Psoas muscle (tissue), 8 donors: ENCODE results near the gene C1orf167. TPM values are rescaled to one million over a fixed set of nuclear protein-coding genes. Genes with fewer than 3 reads are reported as not detected.

Experiments
- ATAC-seq, 4 donors: fragments of 200-7000 bp; cut with Tn5 transposase; one replicate each; pipeline ENCODE4 v1.9.1; 2020; ENCODE audit warnings: moderate library complexity in 3 of 4, mild to moderate bottlenecking in 2 of 4
- DNase-seq, 2 donors: peaks; one replicate each; pipeline ENCODE4 v3.0.0-alpha.2; 2020
- H3K27ac ChIP-seq: fragments of 200-600 bp; one replicate; pipeline ENCODE4 v1.8.0; 2022
- H3K27me3 ChIP-seq, 3 donors: fragments of 200-600 bp in 1 of 3; one replicate each; pipeline versions ENCODE4 v1.6.1 to v1.8.0; 2013 to 2022; ENCODE audit warnings: low read length in 2 of 3, mild to moderate bottlenecking in 2 of 3, moderate library complexity in 1 of 3; ENCODE audit not compliant: insufficient read depth in 3 of 3
- H3K36me3 ChIP-seq, 2 donors: fragments of 200-600 bp in 1 of 2; one replicate each; pipeline versions ENCODE4 v1.6.1 to v1.8.0; 2013 to 2022; ENCODE audit warnings: low read depth in 1 of 2, mild to moderate bottlenecking in 1 of 2, moderate library complexity in 1 of 2; ENCODE audit not compliant: insufficient read depth in 1 of 2
- H3K4me1 ChIP-seq: fragments of 200-600 bp; one replicate; pipeline ENCODE4 v1.8.0; 2022
- H3K4me3 ChIP-seq: fragments of 200-600 bp; one replicate; pipeline ENCODE4 v1.8.0; 2022; ENCODE audit warnings: mild to moderate bottlenecking
- H3K9me3 ChIP-seq: fragments of 200-600 bp; one replicate; pipeline ENCODE4 v1.8.0; 2022
- CTCF ChIP-seq: fragments of 200-600 bp; IDR thresholded peaks from one replicate; pipeline ENCODE4 v1.8.0; 2022; ENCODE audit warnings: antibody characterized with exemption
- WGBS, 3 donors: extraction: QIAGEN DNeasy Blood & Tissue Kit; methylation state at CpG; one replicate each; pipeline versions ENCODE4 v1.1.6 to v1.1.7; 2013; 5-methylcytosine and 5-hydroxymethylcytosine counted together
- intact Hi-C, 2 donors: fragments of 100-400 bp; cut with DNase I; formaldehyde crosslinking; loops; one replicate each; pipeline versions ENCODE4 v1.11.0 to v1.14.2; 2022
- polyA plus RNA-seq, 3 donors: library from polyadenylated mRNA; stranded (reverse); fragments of 200-250 nt; gene quantifications; one replicate each; pipeline ENCODE4 v1.2.3, GENCODE V29; 2013
- total RNA-seq, 4 donors: library from RNA; stranded (reverse); fragmentation: NEBNext Ultra II Directional in 2 of 4; extraction: Animal tissue kit (Norgen Biotek cat#: 25700) in 2 of 4; gene quantifications; one replicate each; pipeline versions ENCODE4 v1.2.1 to v1.2.4, GENCODE V29; 2021 to 2023
- donor health status: healthy with polysubstance abuse.
- donor health status: DM: no; HTN: no; CAD: no; lungs with moderate emphysema.
- donor health status: Bipolar disorder and iron deficiency.
- donor health status: healthy.
- donor health status: DM: yes; HTN: yes; CAD: no.
- donor health status: DM: no; HTN: no; CAD: no.
- donor health status: DM: no; HTN: no; CAD: no.
- donor health status: DM: yes; HTN: yes; CAD: no.

The C1orf167 gene
- total and polyA plus RNA-seq, 7 donors, result 1.8 to 5.3 (median 2.5) TPM

GRCh38 chr1:11794446-11795237 is 32.6 kb downstream of the C1orf167 start:
- H3K27ac ChIP-seq, result peak overlapping the region; percentile 53
- ATAC-seq (no peak), DNase-seq (no peak)
- H3K4me1 ChIP-seq, result peaks cover 43% of the 10 kb centered on the region
- no peak for TF ChIP-seq CTCF
- no peak overlapping the region for H3K4me3 ChIP-seq
- intact Hi-C loops, result no loop called here
- WGBS, 3 donors, result 83 to 86% (median 83%) methylated on average over 19 of the region's 19 CpGs
- peaks cover 5 to 87% of the 10 kb centered on the region in 2 donors for H3K36me3 ChIP-seq
- H3K9me3 ChIP-seq, result no peaks in the 10 kb centered on the region
- no peaks in the 10 kb centered on the region for H3K27me3 ChIP-seq

GRCh38 chr1:11795238-11795890 is 33.4 kb downstream of the C1orf167 start:
- H3K27ac ChIP-seq, result peak overlapping the region; percentile 53
- ATAC-seq (no peak), DNase-seq (no peak)
- peaks cover 36% of the 10 kb centered on the region for H3K4me1 ChIP-seq
- intact Hi-C loops, result no loop called here
- no peak overlapping the region for H3K4me3 ChIP-seq
- H3K9me3 ChIP-seq, result no peaks in the 10 kb centered on the region
- H3K36me3 ChIP-seq, result peaks cover 5 to 90% of the 10 kb centered on the region in 2 donors
- no peak for TF ChIP-seq CTCF
- 59 to 80% (median 63%) methylated on average over 14 of the region's 14 CpGs for WGBS, 3 donors
- no peaks in the 10 kb centered on the region for H3K27me3 ChIP-seq

- H3K9me3 ChIP-seq, result no peaks in the 10 kb centered on the region
- H3K27me3 ChIP-seq, result no peaks in the 10 kb centered on the region
- no peak for TF ChIP-seq CTCF
- H3K27ac ChIP-seq, result peak overlapping the region; percentile 58
- DNase-seq (no peak), ATAC-seq (peak in 2 of 4 donors; percentile 21)
- no peak overlapping the region for H3K4me3 ChIP-seq
- peaks cover 33% of the 10 kb centered on the region for H3K4me1 ChIP-seq
- WGBS, 3 donors, result 86 to 92% (median 90%) methylated on average over 15 of the region's 15 CpGs
- H3K36me3 ChIP-seq, result peaks cover 5 to 98% of the 10 kb centered on the region in 2 donors
- intact Hi-C loops, result no loop called here
Measured at GRCh38 chr1:11796036-11796828, 34.2 kb downstream of the C1orf167 start.

- peak overlapping the region; percentile 57 for H3K27ac ChIP-seq
- no peak for TF ChIP-seq CTCF
- intact Hi-C loops, result no loop called here
- H3K4me3 ChIP-seq, result no peak overlapping the region
- no peaks in the 10 kb centered on the region for H3K27me3 ChIP-seq
- DNase-seq (no peak), ATAC-seq (no peak)
- WGBS, 3 donors, result 73 to 91% (median 91%) methylated on average over 6 of the region's 6 CpGs
- H3K9me3 ChIP-seq, result no peaks in the 10 kb centered on the region
- peaks cover 26% of the 10 kb centered on the region for H3K4me1 ChIP-seq
- H3K36me3 ChIP-seq, result peaks cover 5 to 89% of the 10 kb centered on the region in 2 donors
Measured at GRCh38 chr1:11797525-11798216, 35.7 kb downstream of the C1orf167 start.
